Measurements from ENCODE around the gene IRF9.

Gene IRF9

DNA sequence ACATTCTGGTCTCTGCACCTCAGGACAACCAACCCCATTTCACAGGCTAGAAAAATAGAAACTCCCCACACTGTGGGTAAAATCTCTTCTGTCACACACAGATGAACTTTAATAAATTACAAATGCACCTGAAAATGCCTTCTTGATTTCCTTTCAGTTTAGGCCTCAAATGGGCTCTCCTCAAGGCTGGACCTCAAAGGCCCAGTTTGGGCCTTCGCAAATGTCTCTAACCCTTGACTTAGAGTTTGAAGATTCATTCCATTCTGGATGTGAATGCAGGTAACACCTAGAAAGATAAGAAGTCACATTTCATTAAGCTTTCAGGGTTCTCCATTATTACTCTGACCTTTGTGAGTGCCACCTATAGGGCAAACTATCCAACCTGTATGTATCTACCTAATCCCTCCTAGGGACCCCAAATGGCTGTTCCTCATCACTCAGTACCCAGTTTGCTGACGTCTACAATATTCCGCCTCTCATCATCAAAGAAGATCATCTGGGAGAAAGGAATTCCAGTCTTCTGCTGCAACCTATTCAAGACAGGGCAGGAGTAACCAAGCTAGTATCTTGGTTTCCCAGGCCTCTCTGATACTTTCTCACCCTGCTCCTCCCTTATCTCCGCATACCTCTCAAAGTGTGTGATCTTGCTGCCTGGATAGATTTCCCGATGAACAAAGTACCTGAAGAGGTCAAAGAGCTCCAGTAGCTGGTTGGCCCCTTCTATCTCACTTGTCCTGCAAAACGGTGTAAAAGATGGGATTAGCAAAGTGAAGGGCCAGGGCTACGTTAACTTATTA lies 53.0 kb downstream of the IRF9 start:
- no peak for TF ChIP-seq GATA2 (IDR thresholded peaks at IDR 0.05; ENCODE audit: low read depth, low read length)
- TF ChIP-seq GATA3 (IDR thresholded peaks at IDR 0.05; ENCODE audit: low read depth, low read length): no peak

DNA sequence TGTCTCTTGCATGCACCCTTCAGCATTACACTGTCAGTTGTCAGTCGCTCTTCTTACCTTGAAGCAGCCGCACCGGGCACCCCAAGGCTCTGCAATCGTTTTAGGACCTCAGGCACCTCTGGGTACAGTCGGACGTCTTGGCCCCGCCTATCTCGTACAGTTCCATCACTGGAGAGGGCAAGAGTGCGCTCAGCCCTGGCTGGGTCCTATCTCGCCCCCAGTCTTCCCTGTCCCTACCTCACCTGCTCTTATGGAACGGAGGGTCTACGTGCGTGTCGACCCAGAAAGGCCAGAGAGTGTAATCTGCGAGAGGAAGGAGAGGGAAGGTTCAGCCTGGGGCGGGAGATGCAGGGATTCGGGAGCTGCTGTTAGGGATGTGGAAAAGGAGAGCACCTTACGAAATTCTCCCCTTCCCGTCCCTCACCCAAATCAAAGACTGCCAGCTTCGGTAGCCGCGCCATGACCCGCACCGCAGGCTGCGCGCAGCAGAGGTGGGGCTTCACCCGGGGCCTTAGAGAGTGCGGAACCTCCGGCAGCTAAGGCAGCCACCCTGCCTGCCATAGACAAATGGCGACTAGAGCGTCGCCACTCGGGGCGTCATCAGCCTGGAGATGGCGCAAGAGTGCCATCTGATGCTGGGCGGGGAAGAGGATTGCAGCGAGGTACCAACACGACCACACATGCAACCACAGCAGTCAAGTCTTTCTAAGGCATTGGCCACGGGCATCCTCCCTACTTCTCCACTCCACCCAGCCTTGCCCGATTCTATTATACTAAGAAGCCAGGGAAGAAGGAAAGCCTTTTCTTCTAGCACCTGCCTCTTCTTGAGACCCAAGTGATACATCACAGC lies 54.7 kb downstream of the IRF9 start, which contains the start of gene MDP1:
TSS of gene MDP1 (minus strand) at position 572 of the 850 bp plus-strand sequence. CDS start at position 461, 111 bp downstream.
- TF ChIP-seq GATA2 (IDR thresholded peaks at IDR 0.05; ENCODE audit: low read depth, low read length) (no peak), GATA3 (IDR thresholded peaks at IDR 0.05; ENCODE audit: low read depth, low read length) (no peak)
